ENCODE data around the gene GRIN2A. TPM values are rescaled to one million over a fixed set of nuclear protein-coding genes. Genes with fewer than 3 reads are reported as not detected.

The GRIN2A gene
- total RNA-seq, 4 donors from 2014 or later: 0.25 to 26.1 (median 13.5) TPM

DNA sequence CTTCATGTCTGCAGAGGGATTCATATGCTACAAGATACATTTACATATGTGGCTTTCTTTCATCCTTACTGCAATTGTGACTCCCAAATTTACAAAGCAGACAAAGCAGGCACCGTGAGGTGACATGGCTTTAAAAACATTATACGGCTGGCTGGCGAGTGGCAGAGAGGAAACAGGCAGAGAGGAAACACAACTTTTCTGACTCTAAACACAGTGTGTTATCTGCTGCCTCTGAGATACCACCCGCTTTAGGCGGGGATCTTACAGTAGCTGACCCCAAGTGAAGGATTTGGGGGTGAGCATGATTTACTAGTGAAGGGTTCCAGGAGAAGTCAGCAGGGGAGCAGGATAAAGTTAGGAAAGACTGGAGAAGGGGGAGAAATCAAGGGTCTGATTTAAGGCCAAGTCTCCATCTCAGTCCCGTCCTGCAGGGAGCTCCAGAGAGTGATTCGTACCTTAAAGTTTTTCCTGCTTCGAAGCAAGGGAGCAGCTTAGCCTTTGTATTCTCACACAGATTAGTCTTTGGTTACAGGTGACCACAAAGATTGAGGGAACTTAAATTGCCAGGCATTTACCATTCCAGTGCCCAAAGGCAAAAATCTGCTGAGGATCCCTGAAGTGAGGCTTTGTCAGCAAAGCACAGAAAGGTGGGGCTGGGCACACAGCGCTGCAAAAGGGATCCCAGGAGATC, 355.0 kb downstream of the GRIN2A start:
- WGBS, 2 donors (ENCODE audit: low coverage in 1 of 2): 57 to 76% methylated on average over 5 to 8 of the region's 9 CpGs
- Histone ChIP-seq H3K36me3 (no peaks in the 10 kb centered on the region), H3K4me3 (no peak overlapping the region), H3K27ac (no peak overlapping the region), H3K4me1 (no peaks in the 10 kb centered on the region), H3K27me3 (no peaks in the 10 kb centered on the region), H3K9me3 (no peaks in the 10 kb centered on the region)
- TF ChIP-seq POLR2A (IDR thresholded peaks at IDR 0.05): no peak
- TF ChIP-seq POLR2AphosphoS5 (IDR thresholded peaks at IDR 0.05): no peak
- TF ChIP-seq CTCF (IDR thresholded peaks at IDR 0.05): no peak
- TF ChIP-seq EP300 (IDR thresholded peaks at IDR 0.05): no peak
- no peak for ATAC-seq

DNA sequence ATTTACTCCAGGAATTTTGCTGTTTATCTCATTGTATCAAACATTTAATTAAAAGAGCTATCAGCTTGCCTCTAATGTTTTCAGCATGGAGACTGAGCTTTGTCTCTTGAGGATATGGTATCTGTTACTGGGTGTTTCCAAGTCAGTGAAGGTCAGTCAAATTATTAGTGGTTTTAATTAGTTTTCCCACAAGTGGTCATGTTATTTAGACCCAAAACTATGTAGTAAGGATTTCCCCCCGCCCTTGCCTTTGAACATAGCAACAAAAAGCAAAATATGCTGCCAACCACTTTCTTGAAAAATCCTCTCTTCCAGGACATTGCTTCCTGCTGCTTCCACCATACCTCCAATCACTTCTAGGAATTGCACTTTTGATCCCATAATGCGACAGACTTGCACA, 355.6 kb downstream of the GRIN2A start:
- no peak for ATAC-seq
- Histone ChIP-seq H3K36me3 (no peaks in the 10 kb centered on the region), H3K27ac (no peak overlapping the region), H3K27me3 (no peaks in the 10 kb centered on the region), H3K4me1 (no peaks in the 10 kb centered on the region), H3K9me3 (no peaks in the 10 kb centered on the region), H3K4me3 (no peak overlapping the region)
- 56 to 63% methylated on average over 2 of the region's 2 CpGs for WGBS, 2 donors (ENCODE audit: low coverage in 1 of 2)
- TF ChIP-seq EP300 (IDR thresholded peaks at IDR 0.05): no peak
- TF ChIP-seq POLR2AphosphoS5 (IDR thresholded peaks at IDR 0.05): no peak
- no peak for TF ChIP-seq CTCF (IDR thresholded peaks at IDR 0.05)
- no peak for TF ChIP-seq POLR2A (IDR thresholded peaks at IDR 0.05)

DNA sequence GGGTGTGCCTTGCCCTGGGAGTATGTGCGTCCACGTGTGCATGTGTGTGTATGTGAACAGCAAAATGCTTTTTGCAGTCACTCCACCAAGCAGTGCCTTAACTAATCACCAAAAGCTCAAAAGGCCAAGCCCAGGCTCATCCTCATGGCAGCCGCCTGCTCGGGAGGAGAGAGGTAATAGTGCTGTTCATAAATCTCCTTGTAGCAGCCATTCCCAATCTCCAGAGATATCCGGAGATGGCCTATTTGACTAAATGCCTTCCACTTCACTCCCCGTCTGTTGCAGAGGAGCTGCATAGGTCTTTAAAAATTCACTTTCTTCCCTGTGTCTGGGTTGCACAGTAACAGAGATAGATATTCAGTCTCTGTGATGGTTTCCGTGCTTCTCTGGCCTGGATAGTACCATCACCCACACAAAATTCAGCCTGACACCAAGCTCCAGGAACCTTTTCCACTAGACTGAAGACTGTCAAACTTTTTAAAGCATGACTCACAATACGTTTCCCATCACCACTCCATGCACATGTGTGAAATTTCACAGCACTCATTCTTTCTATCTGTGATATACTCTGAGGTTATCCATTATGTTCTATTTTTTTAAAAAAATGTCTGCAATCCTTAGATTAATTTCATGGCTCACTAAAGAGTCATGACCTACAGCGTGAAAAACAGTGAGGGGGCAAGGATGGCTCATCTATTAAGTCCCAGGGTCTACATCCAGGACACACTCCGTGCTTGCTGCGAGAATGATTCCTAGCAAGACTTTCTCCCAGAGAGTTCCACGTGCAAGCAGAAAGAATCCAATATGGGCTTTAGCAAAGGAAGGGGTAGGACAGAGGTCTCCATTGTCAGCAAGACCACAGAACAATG, 357.8 kb downstream of the GRIN2A start:
- TF ChIP-seq POLR2A (IDR thresholded peaks at IDR 0.05) (no peak), CTCF (IDR thresholded peaks at IDR 0.05) (no peak), POLR2AphosphoS5 (IDR thresholded peaks at IDR 0.05) (no peak), EP300 (IDR thresholded peaks at IDR 0.05) (no peak)
- H3K4me1 ChIP-seq: no peaks in the 10 kb centered on the region
- 35 to 49% methylated on average over 9 to 11 of the region's 12 CpGs for WGBS, 2 donors (ENCODE audit: low coverage in 1 of 2)
- no peak for ATAC-seq
- H3K4me3 ChIP-seq: no peak overlapping the region
- no peaks in the 10 kb centered on the region for H3K9me3 ChIP-seq
- no peak overlapping the region for H3K27ac ChIP-seq
- H3K36me3 ChIP-seq: no peaks in the 10 kb centered on the region
- no peaks in the 10 kb centered on the region for H3K27me3 ChIP-seq

DNA sequence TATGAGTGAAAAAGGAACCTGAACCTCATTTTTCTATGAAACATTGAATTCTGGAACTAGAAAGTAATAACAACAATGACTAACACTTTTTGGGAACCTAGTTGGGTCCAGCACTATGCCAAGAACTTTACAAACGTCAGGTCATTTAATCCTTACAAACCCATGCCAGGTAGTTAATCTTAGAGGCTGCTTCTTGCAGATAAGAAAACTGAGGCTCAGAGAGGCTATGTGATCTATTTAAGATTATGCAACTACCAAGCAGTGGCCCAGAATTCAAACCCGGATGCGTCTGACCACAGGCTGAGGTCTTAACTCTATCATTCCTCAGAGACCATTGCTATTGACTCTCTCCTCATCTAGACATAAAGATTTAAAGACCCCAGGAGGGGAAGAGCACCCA, 358.7 kb downstream of the GRIN2A start:
- 19 to 51% methylated on average over 2 to 3 of the region's 3 CpGs for WGBS, 2 donors (ENCODE audit: low coverage in 1 of 2)
- Histone ChIP-seq H3K36me3 (no peaks in the 10 kb centered on the region), H3K9me3 (no peaks in the 10 kb centered on the region), H3K4me1 (no peaks in the 10 kb centered on the region), H3K4me3 (no peak overlapping the region), H3K27ac (no peak overlapping the region), H3K27me3 (no peaks in the 10 kb centered on the region)
- TF ChIP-seq POLR2A (IDR thresholded peaks at IDR 0.05): no peak
- no peak for TF ChIP-seq EP300 (IDR thresholded peaks at IDR 0.05)
- no peak for TF ChIP-seq POLR2AphosphoS5 (IDR thresholded peaks at IDR 0.05)
- TF ChIP-seq CTCF (IDR thresholded peaks at IDR 0.05): no peak
- ATAC-seq: peak; percentile 36

Data from gastroesophageal sphincter (tissue), 4 donors.